ENCODE results near the gene HOXA10.

HOXA10 gene

DNA sequence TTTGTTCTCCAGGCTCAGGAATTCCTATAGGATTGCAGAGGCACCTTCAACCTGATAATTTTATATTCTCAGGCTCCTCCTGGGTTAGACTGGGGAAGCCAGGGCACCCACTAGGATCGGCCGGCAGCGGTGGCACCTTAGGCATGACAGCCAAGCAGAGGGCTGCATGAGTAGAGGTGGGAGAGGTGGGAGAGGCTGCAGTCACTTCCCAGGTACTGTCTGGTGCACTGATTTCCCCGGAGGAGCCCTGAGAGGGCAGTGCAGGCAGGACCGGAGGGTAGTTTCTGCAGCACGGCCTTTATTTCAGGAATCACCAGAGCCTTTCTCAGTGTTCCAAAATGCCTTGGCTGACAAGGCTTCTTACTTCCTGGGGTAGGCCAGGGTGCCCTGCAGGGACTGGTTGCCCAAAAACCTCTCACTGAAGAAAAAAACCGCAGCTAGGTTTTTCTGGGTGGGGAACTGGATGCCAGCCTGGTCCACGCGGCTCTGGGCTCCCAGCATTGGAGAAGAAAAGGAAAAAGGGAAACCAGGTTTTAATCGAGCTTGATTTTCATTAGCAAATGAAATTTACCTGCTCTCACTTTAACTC, 29.3 kb upstream of the HOXA10 start:
- no peak for DNase-seq

DNA sequence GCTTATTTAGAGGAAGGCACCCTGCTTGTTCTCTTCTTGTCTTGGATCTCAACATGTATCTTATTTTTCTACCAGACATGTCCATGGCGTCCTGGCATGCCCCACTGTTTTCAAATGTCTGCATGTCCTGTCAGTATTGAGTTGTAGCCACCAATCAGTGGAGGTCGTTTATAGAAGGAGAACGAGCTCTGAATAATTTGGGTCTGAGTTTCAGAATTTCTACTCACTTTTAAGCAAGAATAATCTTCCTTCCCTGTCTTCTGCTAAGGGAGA, 28.7 kb upstream of the HOXA10 start:
- DNase-seq = no peak

DNA sequence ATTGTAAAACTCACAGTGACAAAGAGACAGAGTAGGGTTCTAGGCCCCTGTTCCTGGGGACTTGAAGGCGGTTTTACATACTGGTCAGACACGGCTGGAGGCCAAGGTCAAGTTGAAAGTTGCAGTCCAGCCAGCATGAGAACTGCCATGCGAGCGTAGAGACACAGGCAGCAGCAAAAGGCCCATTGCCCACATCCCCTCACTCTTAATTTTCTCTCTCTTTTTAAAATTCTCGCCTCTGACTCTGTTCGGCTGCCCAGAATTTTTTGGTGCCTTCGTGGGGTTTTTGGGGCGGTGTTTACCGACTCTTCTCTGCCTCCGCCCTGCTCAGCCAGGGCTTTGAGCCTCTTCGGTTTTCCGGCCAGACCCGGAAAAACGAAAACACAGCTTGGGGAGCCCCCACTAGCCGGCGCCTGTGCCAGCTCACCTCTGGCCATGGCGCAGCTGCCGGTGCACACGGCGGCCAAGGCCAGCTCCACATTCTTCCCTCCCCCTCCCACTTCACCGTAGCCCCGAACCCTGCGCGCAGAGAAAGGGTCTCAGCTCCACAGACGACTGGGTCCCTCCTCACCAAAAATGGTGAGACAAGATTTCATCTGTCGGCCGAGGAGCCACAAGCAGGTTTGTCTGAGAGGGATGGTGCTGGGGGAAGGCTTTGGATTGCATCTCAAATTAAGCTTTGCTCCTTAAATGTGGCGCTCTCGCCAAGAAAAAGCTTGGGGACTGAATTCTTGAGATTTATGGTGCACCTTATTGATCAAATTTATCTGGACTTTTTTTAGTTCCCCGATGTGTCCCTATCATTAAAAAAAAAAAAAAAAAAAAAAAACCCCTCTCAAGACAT, 28.1 kb upstream of the HOXA10 start:
- peak; percentile 23 for DNase-seq

DNA sequence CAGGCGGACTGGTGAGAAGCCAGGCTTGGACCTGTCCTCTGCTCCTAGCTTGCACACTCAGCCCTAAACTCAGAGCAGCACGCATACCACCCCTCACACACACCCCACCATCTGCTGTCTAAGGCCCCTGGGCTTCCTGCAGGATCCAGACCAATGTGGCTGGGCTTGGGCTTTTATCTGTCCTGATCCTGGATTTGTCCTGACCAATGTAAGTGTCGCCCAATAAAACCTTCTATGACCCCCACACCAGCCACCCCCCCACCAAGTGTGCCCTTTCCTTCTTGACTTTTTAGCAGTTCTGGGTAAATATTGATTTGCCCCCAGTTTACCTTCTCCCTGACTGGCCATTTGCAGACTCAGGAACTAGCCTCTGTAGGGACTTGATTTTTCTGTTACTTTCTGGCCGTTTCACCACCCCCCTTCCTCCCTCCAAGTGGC, 27.5 kb upstream of the HOXA10 start:
- peak; percentile 26 for DNase-seq

DNA sequence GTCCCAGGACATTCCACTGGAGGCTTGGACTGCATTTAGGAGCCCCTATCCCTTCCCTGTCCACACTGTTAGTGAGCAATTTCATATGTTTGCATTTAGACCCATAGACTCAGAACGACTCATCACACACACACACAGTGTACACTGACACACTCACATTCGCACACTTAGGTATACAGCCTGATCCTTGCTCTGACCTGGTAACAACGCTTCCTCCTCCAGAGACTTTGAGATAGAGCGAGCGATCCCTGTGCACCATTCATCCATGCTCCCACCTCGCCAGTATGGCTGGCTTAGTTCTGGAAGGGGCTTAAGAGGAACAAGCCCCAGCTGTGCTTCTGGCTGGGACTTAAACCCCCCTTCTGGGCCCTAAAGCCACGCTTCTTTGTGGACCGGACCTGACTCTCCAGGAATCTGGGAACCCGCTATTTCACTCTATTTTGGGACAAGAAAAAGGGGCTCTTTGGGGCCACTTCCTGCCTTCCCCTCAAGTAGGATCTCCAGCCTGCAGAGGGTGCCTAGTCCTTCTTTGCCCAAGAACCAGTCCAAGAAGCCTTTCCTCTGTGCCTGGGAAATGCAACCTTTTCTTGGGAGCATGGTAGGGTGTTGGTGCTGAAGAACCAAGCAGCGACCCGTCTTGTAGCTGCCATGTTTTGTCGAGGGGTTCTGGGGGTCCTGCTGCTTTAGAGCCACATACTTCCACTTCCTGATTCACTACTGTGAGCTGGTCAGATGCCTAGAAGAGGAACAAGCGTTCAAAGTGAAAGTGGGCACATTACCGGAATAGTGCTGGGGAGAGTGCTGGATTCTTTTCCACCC, 26.9 kb upstream of the HOXA10 start:
- peak; percentile 20 for DNase-seq

DNA sequence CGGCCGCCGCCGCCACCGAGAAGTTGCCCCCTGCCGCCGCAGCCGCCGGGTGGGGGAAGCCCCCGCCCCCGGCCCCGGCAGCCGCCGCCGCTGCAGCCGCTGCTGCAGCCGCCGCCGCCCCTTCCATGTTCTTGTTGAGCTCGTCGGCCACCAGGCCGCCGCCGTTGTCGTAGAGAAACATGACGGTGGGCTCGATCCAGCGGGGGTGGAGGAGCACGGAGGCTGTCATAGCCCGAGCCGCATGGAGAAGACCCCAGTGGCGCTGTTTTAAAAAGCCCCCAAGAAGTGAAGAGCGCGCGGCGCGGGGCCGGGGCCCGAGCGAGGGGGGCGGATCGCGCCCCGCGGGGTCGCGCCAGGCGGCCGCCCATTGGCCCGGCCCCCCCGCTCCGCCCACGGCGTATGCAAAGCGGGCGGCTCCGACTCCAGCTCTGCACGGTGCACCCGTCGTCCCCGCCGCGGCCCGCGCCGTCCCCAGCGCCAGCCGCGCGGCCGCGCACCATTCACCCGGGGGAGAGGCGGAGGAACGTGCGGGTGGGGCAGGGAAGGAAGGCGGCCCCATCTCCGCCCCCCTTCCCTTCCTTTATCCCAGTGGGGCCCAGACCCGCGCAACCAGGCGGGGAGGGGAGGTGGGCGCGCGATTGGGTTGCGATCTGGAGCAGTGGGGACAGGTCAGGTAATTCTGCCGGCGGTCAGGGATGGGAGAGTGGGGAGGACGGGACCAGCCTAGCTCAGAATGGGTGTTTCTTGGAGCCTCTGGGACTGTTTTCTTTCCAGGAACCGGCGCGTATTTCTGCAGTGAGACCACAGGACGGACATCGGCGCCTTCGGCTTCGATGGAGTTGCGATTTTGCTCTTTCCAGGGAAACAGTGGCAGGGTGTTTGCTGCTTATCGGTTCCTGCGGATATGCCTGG, 26.0 kb upstream of the HOXA10 start, which contains the start of gene HOXA13:
TSS of gene HOXA13 (minus strand) at position 243 of the 912 bp plus-strand sequence. CDS start at position 229, 14 bp downstream.
- DNase-seq = peak; percentile 74

DNA sequence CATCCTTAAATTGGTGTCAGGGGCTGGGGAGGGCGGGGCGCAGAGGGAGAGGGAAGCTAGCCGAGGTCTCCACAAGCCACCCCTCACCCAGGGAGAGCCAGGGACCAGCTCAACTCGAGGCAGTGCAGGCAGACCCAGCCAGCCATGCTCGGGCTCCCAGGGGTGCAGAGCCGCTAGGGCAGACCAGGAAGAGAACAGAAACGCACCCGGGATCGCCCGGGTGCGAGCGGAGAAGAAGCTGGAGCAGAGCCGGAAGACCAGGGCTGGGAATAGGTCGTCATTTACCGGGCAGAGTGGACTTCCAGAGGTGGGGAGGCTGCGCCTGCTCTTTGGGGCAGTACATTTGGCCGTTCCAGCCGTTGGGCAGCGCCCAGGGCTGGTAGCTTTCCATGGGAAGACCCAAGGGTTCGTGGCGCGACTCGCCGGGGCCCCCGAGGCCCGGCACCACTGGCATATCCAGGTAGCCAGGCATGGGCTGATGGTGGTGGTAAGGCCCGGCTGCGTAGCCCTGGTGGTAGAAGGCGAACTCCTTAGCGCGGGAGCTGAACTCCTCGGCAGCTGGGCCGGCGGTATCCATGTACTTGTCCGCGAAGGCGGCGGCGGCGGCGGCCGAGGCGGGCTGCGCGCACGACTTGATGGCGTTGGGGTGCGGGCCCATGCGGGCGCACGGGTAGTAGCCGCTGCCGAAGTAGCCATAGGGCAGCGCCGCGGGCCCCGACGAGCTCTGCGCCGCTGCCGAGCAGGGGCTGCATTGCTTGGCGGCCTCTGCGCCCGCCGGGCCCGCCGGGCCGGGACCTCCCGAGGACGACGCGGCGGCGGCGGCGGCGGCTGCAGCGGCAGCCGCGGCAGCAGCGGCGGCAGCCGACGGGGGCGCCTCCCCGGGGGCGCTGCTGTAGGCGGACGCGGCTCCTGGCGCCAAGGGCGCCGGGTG, 25.0 kb upstream of the HOXA10 start:
- peak; percentile 49 for DNase-seq

DNA sequence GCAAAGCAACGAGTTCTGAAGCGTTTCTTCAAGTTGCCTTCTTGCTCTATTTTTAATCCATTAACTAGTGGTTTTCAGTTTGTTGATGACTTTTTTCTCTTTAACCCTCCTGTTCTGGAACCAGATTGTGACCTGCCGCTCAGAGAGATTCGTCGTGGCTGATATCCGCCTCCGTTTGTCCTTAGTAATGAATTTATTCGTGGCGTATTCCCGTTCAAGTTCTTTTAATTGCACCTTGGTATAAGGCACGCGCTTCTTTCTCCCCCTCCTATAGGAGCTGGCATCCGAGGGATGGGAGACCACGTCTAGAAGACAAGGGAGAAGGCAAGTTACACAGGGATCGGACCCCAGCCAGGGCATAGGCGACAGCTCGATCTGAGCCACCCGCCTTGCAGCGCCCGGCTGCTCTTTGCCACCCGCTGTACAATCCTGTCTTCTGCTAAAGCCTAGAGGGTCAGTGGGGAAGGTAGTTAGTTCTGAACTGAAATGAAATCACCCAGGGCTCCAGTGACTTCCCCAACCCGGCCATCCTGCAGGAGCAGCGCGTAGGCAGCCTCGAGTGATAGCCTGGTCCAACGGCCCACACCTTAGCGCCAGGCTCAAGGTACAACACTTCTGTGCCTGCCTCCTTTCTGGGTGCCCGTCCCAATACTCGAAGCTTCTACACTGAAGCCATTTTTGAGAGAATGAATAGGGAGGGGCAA, 24.2 kb upstream of the HOXA10 start:
- DNase-seq = peak; percentile 35

DNA sequence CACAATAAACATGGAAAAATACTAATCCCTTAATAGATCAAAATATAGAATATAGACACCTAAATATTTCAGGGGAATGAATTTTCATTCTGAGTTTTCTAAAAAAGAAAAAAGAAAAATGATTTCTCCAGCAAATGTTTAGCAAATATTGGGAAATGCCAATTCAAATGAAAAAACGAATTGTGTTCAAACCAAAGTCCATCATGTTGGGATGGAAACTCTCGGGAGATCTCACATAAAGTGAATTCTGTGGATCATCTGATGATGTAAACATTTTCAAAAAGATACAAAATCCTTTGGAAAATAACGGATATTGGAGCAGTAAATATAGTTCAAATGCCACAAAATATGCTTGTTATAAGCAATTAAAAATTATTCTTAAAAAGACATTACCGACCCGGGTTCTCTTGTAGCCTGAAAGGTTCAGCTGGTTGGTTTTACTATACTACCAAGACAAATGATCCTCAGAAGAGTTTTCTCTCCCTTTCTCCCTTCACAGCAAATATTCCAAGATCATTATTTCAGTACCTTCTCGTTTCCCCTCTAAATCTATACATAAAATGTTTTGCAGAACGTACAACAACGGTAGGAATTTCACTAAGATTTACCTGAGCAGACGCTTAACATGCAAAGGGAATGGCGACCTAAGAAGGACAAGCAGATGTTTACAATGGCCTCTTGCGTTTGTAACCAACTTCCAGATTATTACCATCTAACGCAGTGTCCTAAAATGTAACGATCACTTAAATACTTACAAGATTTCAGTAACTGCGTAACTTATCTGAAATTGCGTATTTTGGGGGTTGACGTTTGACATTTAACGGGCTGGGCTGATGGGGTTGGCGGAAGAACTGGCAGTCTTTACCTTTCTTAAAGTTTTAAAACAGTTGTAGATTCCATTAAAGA, 23.3 kb upstream of the HOXA10 start:
- peak; percentile 23 for DNase-seq

DNA sequence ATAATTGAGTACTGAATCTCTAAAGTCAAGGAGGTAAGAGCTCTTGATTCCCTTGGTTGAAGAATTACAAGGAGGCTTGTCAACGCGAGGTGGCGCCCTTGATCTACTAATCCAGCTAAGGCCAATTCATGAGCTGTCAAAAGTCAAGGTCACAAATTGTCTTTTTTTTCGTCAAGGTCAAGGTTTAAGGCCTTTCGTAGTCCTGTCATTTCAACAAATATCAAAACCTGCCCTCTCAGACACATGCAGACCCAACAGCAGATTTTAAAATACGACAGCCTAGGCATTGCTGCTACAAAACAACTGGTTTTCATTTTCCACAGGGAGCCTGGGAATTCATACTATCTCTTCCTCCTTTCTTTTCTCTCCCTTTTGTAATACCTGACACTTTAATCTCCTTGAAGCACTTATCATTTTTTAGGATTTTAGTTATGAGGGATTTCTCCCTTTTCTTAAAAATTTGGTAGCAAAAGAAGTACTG, 22.2 kb upstream of the HOXA10 start:
- peak; percentile 84 for DNase-seq

DNA sequence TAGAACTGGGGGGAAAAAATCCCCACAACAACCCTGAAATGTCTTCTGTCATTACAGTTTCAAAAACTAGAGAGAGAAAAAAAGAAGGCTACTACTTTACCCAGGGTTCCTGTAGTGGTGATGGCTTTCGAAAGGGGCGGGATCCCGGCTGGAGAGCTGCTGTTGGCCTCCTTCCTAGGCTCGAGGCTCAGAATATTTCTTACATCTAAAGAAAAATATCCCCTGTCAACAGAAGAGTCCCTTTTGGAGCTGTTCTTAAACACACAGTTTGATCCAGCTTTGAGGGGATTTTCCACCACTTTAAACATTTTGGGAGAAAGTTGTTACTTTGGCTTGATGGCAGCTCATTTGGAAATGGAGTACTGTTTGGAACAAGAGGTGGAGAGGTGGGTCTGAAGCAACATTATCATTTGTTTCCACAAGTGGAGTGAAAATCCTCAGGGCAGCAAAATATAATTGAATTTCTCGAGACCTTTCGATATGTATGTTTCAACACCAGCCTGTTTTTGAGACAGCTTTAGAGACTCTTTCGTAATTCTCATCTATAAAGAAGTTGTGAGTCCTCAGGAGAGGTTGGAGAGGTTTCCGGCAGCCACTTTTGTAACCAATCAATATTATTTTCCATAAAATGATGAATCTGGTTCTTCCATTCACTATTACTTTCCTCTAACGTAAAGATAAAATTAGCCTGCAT, 20.7 kb upstream of the HOXA10 start:
- DNase-seq = peak; percentile 22

DNA sequence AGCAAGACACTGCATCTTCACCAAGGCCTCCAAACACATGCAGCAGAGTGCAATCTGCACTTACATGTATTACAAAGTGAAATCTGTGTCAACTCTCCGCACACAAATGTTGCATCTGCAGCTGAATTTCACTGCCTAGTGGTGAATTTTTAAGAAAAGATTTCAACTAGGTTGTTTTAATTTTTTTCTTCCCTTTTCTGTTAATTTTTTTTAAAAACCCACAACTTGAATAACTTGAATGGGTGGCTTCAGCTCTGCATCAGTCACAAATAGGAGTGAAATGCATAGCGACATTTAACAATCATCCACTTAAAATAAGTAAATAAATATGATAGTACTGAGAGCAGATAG, 19.9 kb upstream of the HOXA10 start:
- no peak for DNase-seq

DNA sequence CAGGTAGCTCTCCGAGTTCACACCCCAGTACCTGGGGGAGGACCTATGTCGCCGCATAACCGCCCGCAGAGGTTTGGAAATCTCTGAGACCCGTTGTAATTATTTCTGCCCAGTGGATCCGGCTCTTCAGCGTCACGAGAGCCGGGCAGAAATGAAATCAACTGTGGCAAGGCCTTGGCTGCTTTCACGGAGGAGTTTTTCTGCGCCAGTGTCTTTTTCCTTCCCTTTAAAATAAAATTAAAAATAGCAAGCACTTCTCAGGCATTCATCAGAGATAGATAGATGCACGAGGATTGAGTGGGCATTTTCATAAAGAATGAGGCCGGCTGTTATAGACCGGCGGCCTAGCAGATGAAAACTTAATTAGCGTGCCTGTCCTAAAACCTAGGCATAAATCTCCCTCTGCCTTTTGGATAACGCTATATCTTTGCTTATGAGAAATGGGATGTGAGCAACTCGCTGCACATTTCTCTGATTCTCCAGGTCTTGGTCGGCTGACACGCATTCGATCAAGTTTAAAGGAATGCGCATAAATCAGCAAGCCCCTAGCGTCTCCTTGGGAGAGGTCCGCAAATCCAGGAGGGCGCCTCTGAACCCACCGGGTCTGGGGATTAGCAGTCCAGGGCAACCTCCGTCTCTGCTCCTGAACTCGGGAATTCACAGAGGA, 19.3 kb upstream of the HOXA10 start:
- DNase-seq = peak; percentile 31

DNA sequence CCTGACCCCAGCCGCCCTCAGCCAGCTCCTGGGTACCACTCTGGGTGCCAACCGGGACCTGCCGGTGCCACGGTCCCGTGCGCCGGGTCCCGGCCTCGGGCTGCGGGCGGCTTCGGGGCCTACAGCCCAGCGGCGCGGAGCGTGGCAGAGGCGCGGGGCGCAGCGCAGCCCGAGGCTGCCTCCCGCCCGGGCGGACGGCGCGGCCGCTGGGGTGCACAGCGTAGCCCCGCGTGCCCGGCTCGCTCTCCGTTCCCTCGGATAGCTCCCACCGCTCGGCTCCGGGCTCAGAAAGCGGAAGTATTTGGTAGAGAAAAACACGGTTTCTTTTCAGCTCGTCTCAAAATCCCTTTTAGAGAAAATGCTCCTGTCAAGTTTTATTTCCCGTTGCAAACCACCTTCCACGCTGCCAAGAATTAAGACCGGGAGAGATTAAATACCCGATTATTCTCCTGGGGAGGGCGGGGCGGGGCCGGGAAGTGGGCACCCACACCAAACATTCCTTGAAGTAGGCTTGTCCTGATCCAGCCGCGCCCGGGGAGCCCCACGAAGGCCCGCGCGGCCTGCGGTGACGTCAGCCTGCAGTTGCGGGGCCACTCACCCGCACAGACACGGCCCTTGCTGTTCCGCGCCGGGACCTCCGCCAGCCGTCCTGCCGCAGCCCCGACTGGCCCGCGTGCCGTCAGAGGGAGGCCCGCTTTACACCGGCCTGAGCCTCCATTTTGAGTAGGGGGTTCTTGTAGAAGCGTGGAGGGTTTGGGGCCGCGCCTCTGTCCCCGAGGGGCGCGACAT, 18.6 kb upstream of the HOXA10 start:
- peak; percentile 57 for DNase-seq

DNA sequence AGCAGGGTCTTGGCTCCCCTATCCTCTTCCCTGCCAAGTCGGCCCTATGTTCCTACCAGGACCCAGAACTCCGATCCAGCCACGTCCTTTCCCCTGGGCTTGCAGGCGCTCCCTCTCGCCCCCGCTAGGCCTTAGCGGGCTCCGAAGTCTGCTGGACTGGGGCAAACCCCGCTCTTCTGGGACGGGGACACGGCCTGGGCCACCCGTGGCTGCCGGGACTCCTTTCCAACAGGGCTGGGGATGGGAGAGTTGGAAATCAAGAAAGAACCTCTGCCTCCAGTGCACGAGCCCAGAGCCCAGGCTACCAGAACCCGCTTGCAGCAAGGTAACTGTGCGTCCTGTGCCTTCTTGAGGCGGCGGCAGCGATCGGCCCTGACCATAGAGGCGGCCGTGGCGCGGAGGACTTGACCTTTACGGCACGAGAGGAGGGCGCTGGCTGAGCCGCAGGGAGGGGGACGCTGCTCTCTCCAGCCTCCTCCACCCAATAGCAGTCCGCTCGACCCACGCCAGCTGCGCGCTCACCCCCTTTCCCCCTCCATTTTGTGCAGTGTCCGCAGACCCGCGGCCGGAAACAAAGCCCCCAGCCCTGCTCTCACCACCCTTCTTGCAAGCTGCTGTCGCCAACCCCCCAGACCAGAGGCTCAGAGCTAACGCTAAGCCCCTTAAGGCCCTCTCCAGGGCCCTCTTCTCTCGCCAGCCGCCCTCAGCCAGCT, 17.9 kb upstream of the HOXA10 start:
- DNase-seq = peak; percentile 55

DNA sequence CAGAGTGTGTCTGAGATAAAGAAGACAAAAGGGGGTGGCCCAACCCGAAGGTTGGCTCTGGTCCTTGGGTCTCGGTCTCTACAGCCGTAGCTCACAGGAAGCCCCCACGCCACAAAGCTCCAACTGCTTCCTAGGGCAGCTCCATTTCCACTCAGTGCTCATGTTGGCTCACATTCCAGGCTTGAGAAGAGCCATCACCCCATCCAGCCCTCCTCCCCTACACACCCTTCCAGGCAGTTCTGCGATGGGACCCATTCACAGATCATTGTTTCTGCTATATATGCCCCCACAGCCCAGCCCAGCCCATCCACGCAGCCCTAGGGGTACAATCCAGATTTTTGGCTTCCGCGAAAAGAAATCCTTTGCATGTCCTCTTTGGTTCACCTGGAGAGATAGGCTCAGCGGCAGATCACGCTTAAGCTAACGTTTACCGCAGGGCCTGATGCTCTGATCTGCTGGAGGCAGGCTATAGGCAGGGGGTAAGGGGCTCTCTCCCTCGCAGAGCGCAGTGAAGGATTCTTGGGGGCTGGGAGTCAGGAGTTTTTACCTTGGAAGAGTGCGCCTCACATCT, 17.1 kb upstream of the HOXA10 start:
- peak; percentile 22 for DNase-seq
